ENCODE measurements around the gene ELL. TPM values are rescaled to one million over a fixed set of nuclear protein-coding genes. Genes with fewer than 3 reads are reported as not detected.
A peak's percentile ranks its signal among the peaks of the same experiment; 100 is the strongest.

ELL gene
- total and polyA plus RNA-seq, 2 donors (not counting 3 experiments of a cell fraction or from before 2014, with no cell fraction given), result 9.9 to 18.2 TPM

DNA sequence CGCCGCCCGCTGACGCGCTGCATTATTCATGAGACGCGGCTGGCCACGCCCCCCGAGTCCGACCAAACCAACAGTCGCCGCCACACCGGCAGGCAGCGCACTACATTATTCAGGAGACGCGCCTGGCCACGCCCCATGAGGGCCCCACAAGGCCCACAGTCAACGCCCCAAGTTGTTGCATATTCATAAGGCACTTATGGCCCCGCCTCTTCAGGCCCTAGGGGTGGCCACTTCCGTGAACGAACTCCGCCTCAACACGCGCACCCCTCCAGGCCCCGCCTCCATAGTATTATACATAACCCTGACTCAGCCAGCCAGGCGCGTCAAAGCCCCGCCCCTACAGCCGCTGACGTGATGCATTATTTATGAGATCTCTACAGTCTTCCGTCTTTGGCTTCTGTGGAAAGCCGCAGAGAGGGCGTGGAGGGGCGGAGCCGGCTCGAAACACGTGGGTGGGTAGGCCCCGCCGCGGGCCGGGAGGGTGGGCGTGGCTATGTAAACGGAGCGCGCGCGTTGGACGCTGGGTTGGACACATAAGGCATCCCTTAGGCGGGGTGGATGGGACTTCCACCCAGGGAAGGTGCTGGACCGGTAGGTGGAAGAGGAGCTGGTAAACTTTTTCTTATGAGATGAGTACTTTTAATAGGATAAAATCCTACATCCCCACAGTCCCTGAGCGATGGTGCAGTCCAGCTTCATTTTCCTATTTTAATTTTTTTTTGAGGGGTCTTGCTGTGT, 423 bp upstream of the ELL start:
- Histone ChIP-seq H3K9ac (replicated peaks; ENCODE audit: extremely low read depth, insufficient read depth, low read length) (peak overlapping the region; percentile 97), H3K79me2 (ENCODE audit: control insufficient read depth, insufficient read depth, low read length) (peaks cover 39% of the 10 kb centered on the region), H3K4me2 (ENCODE audit: insufficient read depth, low read length) (peak overlapping the region; percentile 42), H3K4me1 (ENCODE audit: control insufficient read depth, extremely low read depth, insufficient read depth, low read length) (peaks cover 12% of the 10 kb centered on the region), H3K27me3 (ENCODE audit: control insufficient read depth in 2 of 2, insufficient read depth in 2 of 2, low read length in 2 of 2) (no peaks in the 10 kb centered on the region), H2AFZ (ENCODE audit: low read depth, low read length) (peak overlapping the region; percentile 12), H3K27ac (ENCODE audit: insufficient read depth, low read depth, low read length) (peak overlapping the region; percentile 19), H3K9me1 (replicated peaks; ENCODE audit: control insufficient read depth, extremely low read depth, insufficient read depth, low read length) (no peaks in the 10 kb centered on the region), H4K20me1 (replicated peaks; ENCODE audit: control insufficient read depth, extremely low read depth, insufficient read depth, low read length) (no peaks in the 10 kb centered on the region), H3K9me3 (replicated peaks; ENCODE audit: control insufficient read depth, insufficient read depth, low read length) (no peaks in the 10 kb centered on the region), H3K4me3 (replicated peaks in 1 of 3; ENCODE audit: insufficient read depth in 1 of 3, low read depth in 1 of 3, low read length in 3 of 3) (peak overlapping the region in 2 of 3 experiments; percentile 5 to 71), H3K36me3 (ENCODE audit: control insufficient read depth in 2 of 2, extremely low read depth in 1 of 2, insufficient read depth in 2 of 2, low read length in 2 of 2) (no peaks in the 10 kb centered on the region)
- CTCF ChIA-PET, result interaction anchor here (0.7 to 3.6 kb wide), 10 partner anchors 15 to 325 kb away, joined by 3 to 25 read pairs (median 4); partner anchors contain the start of genes KXD1 and REX1BD
- BruUV-seq (replicated peaks), result no TSS peak
- peak; percentile 100 for FAIRE-seq
- dilution Hi-C loops (cut with MboI; ENCODE audit: extremely low pct_ligation_motif_present, low sequenced_read_pairs) (no loop called here), intact Hi-C loops (cut with micrococcal nuclease) (loop anchor here (1.0 kb wide), 4 partner anchors 22 to 67 kb away; partner anchors contain the start of genes KXD1 and UBA52)
- peak; percentile 100 for DNase-seq (ENCODE audit: low read depth, low spot score)
- no peak for TF ChIP-seq POLR2A (IDR thresholded peaks at IDR 0.05; ENCODE audit: low read depth, low read length)
- no peak for TF ChIP-seq GATA2 (IDR thresholded peaks at IDR 0.05; ENCODE audit: insufficient read depth, insufficient read length, low read depth, low read length)
- TF ChIP-seq, protein P1, sequence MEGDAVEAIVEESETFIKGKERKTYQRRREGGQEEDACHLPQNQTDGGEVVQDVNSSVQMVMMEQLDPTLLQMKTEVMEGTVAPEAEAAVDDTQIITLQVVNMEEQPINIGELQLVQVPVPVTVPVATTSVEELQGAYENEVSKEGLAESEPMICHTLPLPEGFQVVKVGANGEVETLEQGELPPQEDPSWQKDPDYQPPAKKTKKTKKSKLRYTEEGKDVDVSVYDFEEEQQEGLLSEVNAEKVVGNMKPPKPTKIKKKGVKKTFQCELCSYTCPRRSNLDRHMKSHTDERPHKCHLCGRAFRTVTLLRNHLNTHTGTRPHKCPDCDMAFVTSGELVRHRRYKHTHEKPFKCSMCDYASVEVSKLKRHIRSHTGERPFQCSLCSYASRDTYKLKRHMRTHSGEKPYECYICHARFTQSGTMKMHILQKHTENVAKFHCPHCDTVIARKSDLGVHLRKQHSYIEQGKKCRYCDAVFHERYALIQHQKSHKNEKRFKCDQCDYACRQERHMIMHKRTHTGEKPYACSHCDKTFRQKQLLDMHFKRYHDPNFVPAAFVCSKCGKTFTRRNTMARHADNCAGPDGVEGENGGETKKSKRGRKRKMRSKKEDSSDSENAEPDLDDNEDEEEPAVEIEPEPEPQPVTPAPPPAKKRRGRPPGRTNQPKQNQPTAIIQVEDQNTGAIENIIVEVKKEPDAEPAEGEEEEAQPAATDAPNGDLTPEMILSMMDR (IDR thresholded peaks at IDR 0.05; ENCODE audit: extremely low read depth in 1 of 2, insufficient read depth in 1 of 2, low read depth in 1 of 2, low read length in 2 of 2), result peak in 1 of 2 donors; percentile 7
- TF ChIP-seq, protein P2, sequence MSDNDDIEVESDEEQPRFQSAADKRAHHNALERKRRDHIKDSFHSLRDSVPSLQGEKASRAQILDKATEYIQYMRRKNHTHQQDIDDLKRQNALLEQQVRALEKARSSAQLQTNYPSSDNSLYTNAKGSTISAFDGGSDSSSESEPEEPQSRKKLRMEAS (IDR thresholded peaks at IDR 0.05; ENCODE audit: insufficient read depth, insufficient read length), result peak; percentile 82
- TF ChIP-seq JUN (IDR thresholded peaks at IDR 0.05; ENCODE audit: borderline replicate concordance, insufficient read depth, insufficient read length, low read depth), result peak; percentile 14
- no peak for TF ChIP-seq POLR2AphosphoS5 (IDR thresholded peaks at IDR 0.05; ENCODE audit: insufficient read depth, low read depth, low read length)
- TF ChIP-seq FOS (IDR thresholded peaks at IDR 0.05; ENCODE audit: borderline replicate concordance, insufficient read depth, low read length), result no peak
- POLR2A ChIA-PET, result interaction anchor here (1.3 to 2.1 kb wide), 4 partner anchors 22 to 50 kb away, joined by 3 to 8 read pairs (median 4); partner anchors contain the start of genes KXD1 and UBA52
